ENCODE measurements around the gene MACO1. TPM values are rescaled to one million over a fixed set of nuclear protein-coding genes. Genes with fewer than 3 reads are reported as not detected.

Gene MACO1
- total RNA-seq, 2 donors from 2014 or later: 17.7 to 28.2 TPM

DNA sequence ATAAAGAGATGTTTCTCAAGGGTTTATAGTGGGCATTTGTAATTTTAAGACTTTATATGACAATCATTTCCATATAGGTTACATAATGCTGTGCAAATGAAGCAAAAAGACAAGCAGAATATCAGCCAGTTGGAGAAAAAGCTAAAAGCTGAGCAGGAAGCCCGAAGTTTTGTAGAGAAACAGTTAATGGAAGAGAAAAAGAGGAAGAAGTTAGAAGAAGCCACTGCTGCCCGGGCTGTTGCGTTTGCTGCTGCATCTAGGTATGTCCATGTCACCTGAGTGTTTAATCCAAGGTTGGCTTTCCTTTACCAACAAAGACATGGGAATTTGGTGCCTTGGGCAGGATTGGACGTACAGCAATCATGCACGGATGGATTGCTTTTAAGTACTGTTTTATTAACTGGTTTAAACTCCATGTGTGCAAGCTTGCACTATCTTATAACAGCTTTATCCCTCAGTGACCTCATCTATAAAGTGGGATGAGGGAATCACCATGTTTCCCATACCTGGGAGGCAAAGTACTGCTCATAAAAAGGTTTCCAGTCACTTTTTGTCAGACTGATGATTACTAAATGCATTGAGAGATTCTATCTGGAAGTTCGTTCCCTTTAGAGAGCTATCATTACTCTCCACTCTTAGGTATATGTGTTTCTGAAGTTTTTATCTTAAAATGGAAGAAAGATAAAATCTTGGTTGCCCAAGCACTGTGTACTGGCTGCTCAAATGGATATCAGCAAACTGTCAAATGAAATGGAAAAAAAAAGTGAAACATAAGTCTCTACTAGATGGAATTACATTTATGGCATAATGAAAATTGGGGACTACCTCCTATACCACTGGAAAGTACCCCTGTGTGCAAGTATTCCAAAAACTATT lies 55.1 kb downstream of the MACO1 start:
- TF ChIP-seq, protein P1, sequence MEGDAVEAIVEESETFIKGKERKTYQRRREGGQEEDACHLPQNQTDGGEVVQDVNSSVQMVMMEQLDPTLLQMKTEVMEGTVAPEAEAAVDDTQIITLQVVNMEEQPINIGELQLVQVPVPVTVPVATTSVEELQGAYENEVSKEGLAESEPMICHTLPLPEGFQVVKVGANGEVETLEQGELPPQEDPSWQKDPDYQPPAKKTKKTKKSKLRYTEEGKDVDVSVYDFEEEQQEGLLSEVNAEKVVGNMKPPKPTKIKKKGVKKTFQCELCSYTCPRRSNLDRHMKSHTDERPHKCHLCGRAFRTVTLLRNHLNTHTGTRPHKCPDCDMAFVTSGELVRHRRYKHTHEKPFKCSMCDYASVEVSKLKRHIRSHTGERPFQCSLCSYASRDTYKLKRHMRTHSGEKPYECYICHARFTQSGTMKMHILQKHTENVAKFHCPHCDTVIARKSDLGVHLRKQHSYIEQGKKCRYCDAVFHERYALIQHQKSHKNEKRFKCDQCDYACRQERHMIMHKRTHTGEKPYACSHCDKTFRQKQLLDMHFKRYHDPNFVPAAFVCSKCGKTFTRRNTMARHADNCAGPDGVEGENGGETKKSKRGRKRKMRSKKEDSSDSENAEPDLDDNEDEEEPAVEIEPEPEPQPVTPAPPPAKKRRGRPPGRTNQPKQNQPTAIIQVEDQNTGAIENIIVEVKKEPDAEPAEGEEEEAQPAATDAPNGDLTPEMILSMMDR (IDR thresholded peaks at IDR 0.05): no peak
- Histone ChIP-seq H3K27ac (no peak overlapping the region), H3K4me1 (no peaks in the 10 kb centered on the region), H3K36me3 (peaks cover 2% of the 10 kb centered on the region), H3K9me3 (no peaks in the 10 kb centered on the region), H3K4me3 (no peak overlapping the region), H3K27me3 (no peaks in the 10 kb centered on the region), H3K9ac (ENCODE audit: low read depth in 2 of 2, low read length in 2 of 2) (no peak overlapping the region)
- intact Hi-C loops (cut with DNase I): no loop called here
- DNase-seq: no peak

DNA sequence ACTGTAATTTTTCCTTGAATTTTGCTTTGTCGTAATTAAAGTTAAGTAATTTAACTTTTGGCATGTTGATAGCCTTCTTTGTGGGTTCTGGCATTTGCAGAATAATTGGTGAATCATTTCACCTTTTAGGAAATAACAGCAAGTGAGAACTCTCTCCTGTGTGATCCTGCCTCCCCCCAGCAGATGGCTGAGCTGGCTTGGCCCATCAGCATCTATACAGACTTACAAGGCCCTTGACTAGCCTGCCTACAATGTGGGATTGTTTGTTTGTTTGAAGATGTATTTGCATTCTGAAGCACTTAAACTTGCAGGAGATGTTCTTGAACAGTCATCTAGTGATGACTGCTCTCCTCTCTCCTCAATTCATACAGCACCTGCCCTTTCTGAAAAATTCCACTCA lies 55.9 kb downstream of the MACO1 start:
- Histone ChIP-seq H3K4me3 (no peak overlapping the region), H3K36me3 (peaks cover 2% of the 10 kb centered on the region), H3K9me3 (no peaks in the 10 kb centered on the region), H3K27me3 (no peaks in the 10 kb centered on the region), H3K27ac (no peak overlapping the region), H3K9ac (ENCODE audit: low read depth in 2 of 2, low read length in 2 of 2) (no peak overlapping the region), H3K4me1 (no peaks in the 10 kb centered on the region)
- DNase-seq: no peak
- intact Hi-C loops (cut with DNase I): no loop called here
- TF ChIP-seq, protein P1 (IDR thresholded peaks at IDR 0.05): no peak

DNA sequence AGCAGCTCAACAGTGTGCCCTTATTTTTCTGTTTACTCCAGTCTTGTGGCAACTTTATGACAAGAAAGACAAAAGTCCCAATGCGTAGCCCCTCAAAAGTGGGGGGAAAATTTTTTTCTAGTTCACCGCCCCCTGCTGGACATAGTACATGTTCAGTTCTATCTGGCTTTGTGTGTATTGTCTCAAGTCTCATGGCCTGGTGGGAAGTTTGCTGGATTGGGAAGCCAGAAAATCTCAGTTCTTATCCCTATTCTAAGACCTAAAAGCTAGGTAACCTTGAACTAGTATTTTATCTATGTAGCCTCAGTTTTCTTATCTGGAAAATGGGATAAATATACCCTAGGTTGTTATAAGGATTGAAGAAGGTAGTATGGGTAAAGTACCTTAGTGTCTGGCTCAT lies 56.9 kb downstream of the MACO1 start:
- TF ChIP-seq, protein P1 (IDR thresholded peaks at IDR 0.05): no peak
- Histone ChIP-seq H3K27ac (no peak overlapping the region), H3K4me3 (no peak overlapping the region), H3K4me1 (no peaks in the 10 kb centered on the region), H3K27me3 (no peaks in the 10 kb centered on the region), H3K9ac (ENCODE audit: low read depth in 2 of 2, low read length in 2 of 2) (no peak overlapping the region), H3K36me3 (peaks cover 2% of the 10 kb centered on the region), H3K9me3 (no peaks in the 10 kb centered on the region)
- no peak for DNase-seq
- intact Hi-C loops (cut with DNase I): no loop called here

DNA sequence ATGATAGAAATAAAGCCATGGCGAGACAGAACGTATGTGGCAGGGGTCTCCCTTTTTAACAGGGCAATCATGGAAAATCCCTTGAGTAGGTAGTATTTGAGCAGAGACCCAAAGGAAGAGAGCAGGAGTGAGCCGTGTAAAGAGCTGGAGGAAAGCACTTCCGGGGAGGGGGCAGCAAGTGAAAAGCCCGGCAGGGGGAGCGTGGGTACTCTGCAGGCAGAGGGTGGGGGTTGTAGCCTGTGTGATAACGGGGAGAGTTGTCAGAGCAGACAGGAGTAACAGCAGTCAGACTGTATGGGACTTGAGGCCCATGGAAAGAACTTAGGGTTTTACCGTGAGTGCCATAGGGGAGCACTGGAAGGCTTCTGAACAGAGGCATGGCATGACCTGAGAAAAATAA lies 61.6 kb downstream of the MACO1 start:
- TF ChIP-seq, protein P1 (IDR thresholded peaks at IDR 0.05): no peak
- H3K27me3 ChIP-seq: no peaks in the 10 kb centered on the region
- no peaks in the 10 kb centered on the region for H3K4me1 ChIP-seq
- no peaks in the 10 kb centered on the region for H3K9me3 ChIP-seq
- H3K27ac ChIP-seq: no peak overlapping the region
- H3K9ac ChIP-seq (ENCODE audit: low read depth in 2 of 2, low read length in 2 of 2): no peak overlapping the region
- DNase-seq: no peak
- intact Hi-C loops (cut with DNase I): no loop called here
- no peak overlapping the region for H3K4me3 ChIP-seq
- H3K36me3 ChIP-seq: peaks cover 10% of the 10 kb centered on the region

DNA sequence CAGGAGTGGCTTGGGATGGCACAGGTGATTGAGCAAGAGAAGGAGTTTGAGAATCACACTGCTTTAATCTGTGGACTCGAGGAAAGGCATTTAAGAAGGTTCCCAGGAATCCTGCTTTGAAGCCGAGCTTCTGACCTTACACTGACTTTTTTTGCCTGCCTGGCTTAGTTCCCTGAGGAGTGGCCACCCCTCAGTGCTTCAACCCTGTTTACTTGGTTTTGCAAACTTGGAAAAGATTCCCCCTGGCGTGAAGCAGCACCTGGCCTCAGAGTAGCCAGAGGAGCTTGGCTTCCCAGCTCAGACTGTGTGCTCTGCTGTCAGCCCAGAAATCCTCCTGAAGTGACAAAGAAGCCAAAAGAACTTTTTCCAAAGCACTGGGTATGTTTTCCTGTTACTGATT lies 64.3 kb downstream of the MACO1 start:
- TF ChIP-seq, protein P1 (IDR thresholded peaks at IDR 0.05): no peak
- no peak for DNase-seq

More for the DNA sequence above, 64.3 kb downstream of the MACO1 start:
- intact Hi-C loops (cut with DNase I): no loop called here
- no peaks in the 10 kb centered on the region for H3K4me1 ChIP-seq
- H3K27me3 ChIP-seq: no peaks in the 10 kb centered on the region
- peaks cover 8% of the 10 kb centered on the region for H3K36me3 ChIP-seq
- no peak overlapping the region for H3K4me3 ChIP-seq
- no peaks in the 10 kb centered on the region for H3K9me3 ChIP-seq
- no peak overlapping the region for H3K27ac ChIP-seq
- H3K9ac ChIP-seq (ENCODE audit: low read depth in 2 of 2, low read length in 2 of 2): no peak overlapping the region
